ENCODE measurements around the gene TMCC1.

TMCC1 gene

GRCh38 chr3:129610276-129610675, 283.2 kb downstream of the TMCC1 start:
- no peak for DNase-seq (ENCODE audit: low read depth)
- no peak for TF ChIP-seq CTCF (IDR thresholded peaks at IDR 0.05; ENCODE audit: low read depth, low read length, missing control alignments)
- no peak overlapping the region for H3K4me3 ChIP-seq (ENCODE audit: low read depth, low read length)

GRCh38 chr3:129609591-129610182, 283.8 kb downstream of the TMCC1 start:
- DNase-seq (ENCODE audit: low read depth), result no peak
- no peak overlapping the region for H3K4me3 ChIP-seq (ENCODE audit: low read depth, low read length)
- TF ChIP-seq CTCF (IDR thresholded peaks at IDR 0.05; ENCODE audit: low read depth, low read length, missing control alignments), result no peak

GRCh38 chr3:129608936-129609590, 284.4 kb downstream of the TMCC1 start:
- no peak for TF ChIP-seq CTCF (IDR thresholded peaks at IDR 0.05; ENCODE audit: low read depth, low read length, missing control alignments)
- no peak overlapping the region for H3K4me3 ChIP-seq (ENCODE audit: low read depth, low read length)
- DNase-seq (ENCODE audit: low read depth), result no peak

- no peak for DNase-seq (ENCODE audit: low read depth)
- no peak for TF ChIP-seq CTCF (IDR thresholded peaks at IDR 0.05; ENCODE audit: low read depth, low read length, missing control alignments)
- no peak overlapping the region for H3K4me3 ChIP-seq (ENCODE audit: low read depth, low read length)
These were observed 285.2 kb downstream of the TMCC1 start for GRCh38 chr3:129608087-129608935.

- no peak overlapping the region; the same call in 1 of the 2 replicates for H3K4me3 ChIP-seq (ENCODE audit: low read depth, low read length)
- DNase-seq (ENCODE audit: low read depth), result no peak
- TF ChIP-seq CTCF (IDR thresholded peaks at IDR 0.05; ENCODE audit: low read depth, low read length, missing control alignments), result no peak
These were observed 286.0 kb downstream of the TMCC1 start for GRCh38 chr3:129607391-129608068.

GRCh38 chr3:129606636-129607390, 286.7 kb downstream of the TMCC1 start, which contains the start of gene PLXND1:
TSS of gene PLXND1 (minus strand) at chr3:129606676. CDS start at chr3:129606639, 37 bp downstream.
- no peak for TF ChIP-seq CTCF (IDR thresholded peaks at IDR 0.05; ENCODE audit: low read depth, low read length, missing control alignments)
- DNase-seq (ENCODE audit: low read depth), result no peak
- peak within 1 kb of the TSS; percentile 24 for H3K4me3 ChIP-seq (ENCODE audit: low read depth, low read length)
